SK-N-SH (cell line): Measurements from ENCODE around the gene IMPA2. TPM values are rescaled to one million over a fixed set of nuclear protein-coding genes. Genes with fewer than 3 reads are reported as not detected.

Experiments used
- CTCF ChIA-PET: fragments of 300-600, 350-600 bp; formaldehyde crosslinking; extraction: SDS; loops from one replicate; lab custom pipeline; 2021; lab: Yijun Ruan, JAX
- POLR2A ChIA-PET: fragments of 350-600 bp; sonication (Branson Sonifier 250); formaldehyde crosslinking; extraction: SDS; loops from one replicate; lab custom pipeline; 2020; ENCODE audit warnings: antibody characterized with exemption, inconsistent platforms; lab: Yijun Ruan, JAX
- DNase-seq: peaks from one replicate; pipeline ENCODE4 v3.0.0; 2012
- H2AFZ ChIP-seq: fragments of 200-600 bp; sonication (generic); 2 replicates; pipeline ENCODE4 v1.8.1; 2016; ENCODE audit warnings: antibody characterized with exemption, mild to moderate bottlenecking, low read depth
- H3F3A ChIP-seq: fragments of 200-600 bp; sonication (generic); replicated peaks from 2 replicates; pipeline ENCODE3; 2016; ENCODE audit warnings: antibody characterized with exemption, mild to moderate bottlenecking; ENCODE audit not compliant: insufficient read depth
- H3K27ac ChIP-seq, 2 experiments: fragments of 200-500 bp in 1 of 2; fragments of 200-600 bp in 1 of 2; sonication (Bioruptor generic) in 1 of 2; sonication (generic), shearing (Covaris generic) in 1 of 2; 2 replicates each; pipeline versions ENCODE4 v1.5.1 to v1.6.1; 2014 to 2016; ENCODE audit warnings: low read depth in 2 of 2, inconsistent platforms in 1 of 2, low read length in 1 of 2, mild to moderate bottlenecking in 1 of 2, mixed read lengths in 1 of 2
- H3K27me3 ChIP-seq: fragments of 200-600 bp; sonication (generic), shearing (Covaris generic); 2 replicates; pipeline ENCODE4 v1.6.1; 2016; ENCODE audit warnings: mixed run types; ENCODE audit not compliant: insufficient read depth
- H3K36me3 ChIP-seq, 2 experiments: fragments of 200-500 bp in 1 of 2; fragments of 200-600 bp in 1 of 2; sonication (Bioruptor generic) in 1 of 2; sonication (generic) in 1 of 2; replicated peaks in 1 of 2; 2 replicates each; pipeline versions ENCODE3 to v1.5.1; 2014 to 2016; ENCODE audit warnings: low read length in 1 of 2, mild to moderate bottlenecking in 1 of 2; ENCODE audit not compliant: insufficient read depth in 2 of 2, control insufficient read depth in 1 of 2
- H3K4me1 ChIP-seq, 2 experiments: fragments of 200-500 bp in 1 of 2; fragments of 200-600 bp in 1 of 2; sonication (Bioruptor generic) in 1 of 2; sonication (generic), shearing (Covaris generic) in 1 of 2; 2 replicates each; pipeline versions ENCODE4 v1.5.1 to v1.6.1; 2014 to 2016; ENCODE audit warnings: low read depth in 1 of 2, low read length in 1 of 2, mixed run types in 1 of 2; ENCODE audit not compliant: insufficient read depth in 2 of 2, control insufficient read depth in 1 of 2
- H3K4me2 ChIP-seq: fragments of 200-600 bp; sonication (generic), shearing (Covaris generic); 2 replicates; pipeline ENCODE4 v1.6.1; 2017; ENCODE audit warnings: mixed run types
- H3K4me3 ChIP-seq, 2 experiments: fragments of 200-500 bp in 1 of 2; fragments of 200-600 bp in 1 of 2; sonication (Bioruptor generic) in 1 of 2; sonication (generic), shearing (Covaris generic) in 1 of 2; 2 replicates each; pipeline versions ENCODE4 v1.5.1 to v1.8.1; 2014 to 2016; ENCODE audit warnings: low read depth in 2 of 2, inconsistent platforms in 1 of 2, low read length in 1 of 2, mild to moderate bottlenecking in 1 of 2, mixed read lengths in 1 of 2, moderate library complexity in 1 of 2
- H3K79me2 ChIP-seq: fragments of 200-600 bp; sonication (generic); 2 replicates; pipeline ENCODE4 v1.8.1; 2017; ENCODE audit warnings: mild to moderate bottlenecking; ENCODE audit not compliant: insufficient read depth
- H3K9ac ChIP-seq: fragments of 200-600 bp; sonication (generic); 2 replicates; pipeline ENCODE4 v1.6.1; 2017; ENCODE audit warnings: mixed run types
- H3K9me2 ChIP-seq: fragments of 200-600 bp; sonication (generic); 2 replicates; pipeline ENCODE4 v1.6.1; 2017; ENCODE audit warnings: mixed run types
- H3K9me3 ChIP-seq: fragments of 200-600 bp; sonication (generic); 2 replicates; pipeline ENCODE4 v1.6.1; 2017; ENCODE audit warnings: mixed run types, mild to moderate bottlenecking, moderate library complexity
- H4K20me1 ChIP-seq: fragments of 200-600 bp; sonication (generic); 2 replicates; pipeline ENCODE4 v1.6.1; 2017; ENCODE audit warnings: mild to moderate bottlenecking, mixed run types; ENCODE audit not compliant: insufficient read depth
- CHD2 ChIP-seq: fragments of 150-350 bp; IDR thresholded peaks from 2 replicates; pipeline ENCODE4 v1.6.1; 2018; ENCODE audit warnings: low read length; ENCODE audit not compliant: partially characterized antibody
- EP300 ChIP-seq, 2 experiments: IDR thresholded peaks; 2 replicates each; pipeline versions ENCODE4 v1.4.0 to v1.6.1; 2012; ENCODE audit warnings: borderline replicate concordance in 1 of 2, low read depth in 1 of 2, low read length in 1 of 2
- GATA2 ChIP-seq: sonication (generic); formaldehyde crosslinking; IDR thresholded peaks from 2 replicates; pipeline ENCODE4 v1.5.0; 2020; ENCODE audit warnings: mild to moderate bottlenecking, missing genetic modification reagents
- MEF2A ChIP-seq: IDR thresholded peaks from 2 replicates; pipeline ENCODE4 v1.4.0; 2012; ENCODE audit warnings: low read depth, borderline replicate concordance
- RAD21 ChIP-seq: IDR thresholded peaks from 2 replicates; pipeline ENCODE4 v1.6.1; 2012; ENCODE audit warnings: mild to moderate bottlenecking, low read length
- RFX5 ChIP-seq: IDR thresholded peaks from 2 replicates; pipeline ENCODE4 v1.6.1; 2012; ENCODE audit warnings: mild to moderate bottlenecking, improper control_type of control experiment, low read length
- RXRA ChIP-seq: IDR thresholded peaks from 2 replicates; pipeline ENCODE4 v1.4.0; 2012; ENCODE audit warnings: low read depth, mild to moderate bottlenecking, borderline replicate concordance
- SIN3A ChIP-seq: IDR thresholded peaks from 2 replicates; pipeline ENCODE4 v1.6.1; 2012; ENCODE audit warnings: low read depth, mild to moderate bottlenecking, low read length, moderate library complexity, borderline replicate concordance
- SMC3 ChIP-seq: IDR thresholded peaks from 2 replicates; pipeline ENCODE4 v1.6.1; 2012; ENCODE audit warnings: low read depth, low read length, improper control_type of control experiment
- TAF1 ChIP-seq: IDR thresholded peaks from 2 replicates; pipeline ENCODE4 v1.6.1; 2012; ENCODE audit warnings: low read depth, mild to moderate bottlenecking, low read length, moderate library complexity, borderline replicate concordance
- TCF12 ChIP-seq: IDR thresholded peaks from 2 replicates; pipeline ENCODE4 v1.4.0; 2012
- TEAD4 ChIP-seq: IDR thresholded peaks from 2 replicates; pipeline ENCODE4 v1.4.0; 2012; ENCODE audit warnings: mild to moderate bottlenecking, borderline replicate concordance; ENCODE audit not compliant: insufficient read depth
- USF2 ChIP-seq: fragments of 150-350 bp; IDR thresholded peaks from 2 replicates; pipeline ENCODE4 v1.6.1; 2017; ENCODE audit warnings: antibody characterized with exemption, low read length, low read depth, borderline replicate concordance
- WGBS: methylation state at CpG from one replicate; pipeline ENCODE4 v1.1.6; 2017; ENCODE audit warnings: low lambda C conversion rate; 5-methylcytosine and 5-hydroxymethylcytosine counted together
- polyA plus RNA-seq, 3 experiments: library from polyadenylated mRNA; depleted of rRNA; stranded (reverse); fragments of >200 nt; gene quantifications; 2 replicates each; pipeline ENCODE4 v1.2.3, GENCODE V29; 2012
- TF ChIP-seq, protein P1 (sequence below): IDR thresholded peaks from 2 replicates; pipeline ENCODE4 v1.4.0; 2012; ENCODE audit warnings: low read depth, borderline replicate concordance

The IMPA2 gene
- polyA plus RNA-seq, 1 of the 3 experiments (the other 2 are of a cell fraction): 0.18 TPM

DNA sequence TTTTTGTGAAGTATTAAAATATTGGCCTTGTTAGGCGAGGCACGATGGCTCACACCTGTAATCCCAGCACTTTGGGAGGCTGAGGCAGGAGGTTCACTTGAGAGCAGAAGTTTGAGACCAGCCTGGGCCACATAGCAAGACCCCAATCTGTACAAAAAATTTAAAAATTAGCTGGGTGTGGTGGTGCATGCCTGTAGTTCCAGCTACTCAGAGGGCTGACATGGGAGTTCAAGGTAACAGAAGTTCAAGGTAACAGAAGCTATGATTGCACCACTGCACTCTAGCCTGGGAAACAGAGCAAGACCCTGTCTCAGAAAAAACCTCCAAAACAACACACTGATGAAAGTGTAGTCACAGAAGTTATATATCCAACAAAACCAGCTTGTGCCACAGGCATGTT lies 39.8 kb downstream of the IMPA2 start:
- no peak overlapping the region for H3K4me2 ChIP-seq
- no peaks in the 10 kb centered on the region for H4K20me1 ChIP-seq
- no peak for DNase-seq
- H3K9ac ChIP-seq: no peak overlapping the region
- H3F3A ChIP-seq: no peaks in the 10 kb centered on the region
- CTCF ChIA-PET: interaction anchor here (0.9 to 2.2 kb wide), 4 partner anchors 8 to 83 kb away, joined by 3 to 8 read pairs (median 4); no protein-coding TSS in a partner anchor
- H2AFZ ChIP-seq: no peak overlapping the region
- H3K4me3 ChIP-seq: no peak overlapping the region
- H3K4me1 ChIP-seq: no peaks in the 10 kb centered on the region
- WGBS: 27% methylated on average over 2 of the region's 2 CpGs
- no peak for TF ChIP-seq SIN3A
- TF ChIP-seq RAD21: no peak
- TF ChIP-seq SMC3: no peak
- TF ChIP-seq RXRA: no peak
- no peak for TF ChIP-seq RFX5
- TF ChIP-seq CHD2: no peak
- TF ChIP-seq, protein P1, sequence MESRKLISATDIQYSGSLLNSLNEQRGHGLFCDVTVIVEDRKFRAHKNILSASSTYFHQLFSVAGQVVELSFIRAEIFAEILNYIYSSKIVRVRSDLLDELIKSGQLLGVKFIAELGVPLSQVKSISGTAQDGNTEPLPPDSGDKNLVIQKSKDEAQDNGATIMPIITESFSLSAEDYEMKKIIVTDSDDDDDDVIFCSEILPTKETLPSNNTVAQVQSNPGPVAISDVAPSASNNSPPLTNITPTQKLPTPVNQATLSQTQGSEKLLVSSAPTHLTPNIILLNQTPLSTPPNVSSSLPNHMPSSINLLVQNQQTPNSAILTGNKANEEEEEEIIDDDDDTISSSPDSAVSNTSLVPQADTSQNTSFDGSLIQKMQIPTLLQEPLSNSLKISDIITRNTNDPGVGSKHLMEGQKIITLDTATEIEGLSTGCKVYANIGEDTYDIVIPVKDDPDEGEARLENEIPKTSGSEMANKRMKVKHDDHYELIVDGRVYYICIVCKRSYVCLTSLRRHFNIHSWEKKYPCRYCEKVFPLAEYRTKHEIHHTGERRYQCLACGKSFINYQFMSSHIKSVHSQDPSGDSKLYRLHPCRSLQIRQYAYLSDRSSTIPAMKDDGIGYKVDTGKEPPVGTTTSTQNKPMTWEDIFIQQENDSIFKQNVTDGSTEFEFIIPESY: no peak
- no peak for TF ChIP-seq TCF12
- TF ChIP-seq EP300 (IDR thresholded peaks at IDR 0.05; ENCODE audit: borderline replicate concordance in 1 of 2, low read depth in 1 of 2, low read length in 1 of 2): no peak
- no peak for TF ChIP-seq TAF1
- TF ChIP-seq USF2: no peak
- POLR2A ChIA-PET: no interaction called here
- H3K27me3 ChIP-seq: peaks cover 60% of the 10 kb centered on the region
- H3K27ac ChIP-seq: no peak overlapping the region
- no peaks in the 10 kb centered on the region for H3K9me3 ChIP-seq
- H3K36me3 ChIP-seq: no peaks in the 10 kb centered on the region
- no peaks in the 10 kb centered on the region for H3K9me2 ChIP-seq
- H3K79me2 ChIP-seq: no peaks in the 10 kb centered on the region

- Histone ChIP-seq H3K36me3 (no peaks in the 10 kb centered on the region), H3K27me3 (peaks cover 60% of the 10 kb centered on the region), H2AFZ (no peak overlapping the region), H3K4me1 (no peaks in the 10 kb centered on the region), H3K4me3 (no peak overlapping the region), H3K4me2 (no peak overlapping the region), H3K9ac (no peak overlapping the region), H3K9me3 (no peaks in the 10 kb centered on the region), H3F3A (no peaks in the 10 kb centered on the region), H3K9me2 (no peaks in the 10 kb centered on the region), H3K79me2 (no peaks in the 10 kb centered on the region), H3K27ac (no peak overlapping the region), H4K20me1 (no peaks in the 10 kb centered on the region)
- TF ChIP-seq GATA2 (CRISPR knock-in tag) (no peak), MEF2A (no peak), TEAD4 (no peak)
- WGBS: 32% methylated on average over 5 of the region's 8 CpGs
- no peak for DNase-seq
- ChIA-PET CTCF (interaction anchor here (0.9 to 2.2 kb wide), 4 partner anchors 9 to 84 kb away, joined by 3 to 8 read pairs (median 4); no protein-coding TSS in a partner anchor), POLR2A (no interaction called here)
Measured at GRCh38 chr18:12021596-12021995, 40.3 kb downstream of the IMPA2 start.
